ENCODE measurements around the gene FIBP. TPM values are rescaled to one million over a fixed set of nuclear protein-coding genes. Genes with fewer than 3 reads are reported as not detected.
"Not testable (repeated sequence)": the region's sequence is repeated elsewhere in the genome, so short reads cannot be mapped to it uniquely, and the experiment has no call there.

Gene FIBP
- total RNA-seq, 1 donor from 2014 or later: 67.4 TPM

DNA sequence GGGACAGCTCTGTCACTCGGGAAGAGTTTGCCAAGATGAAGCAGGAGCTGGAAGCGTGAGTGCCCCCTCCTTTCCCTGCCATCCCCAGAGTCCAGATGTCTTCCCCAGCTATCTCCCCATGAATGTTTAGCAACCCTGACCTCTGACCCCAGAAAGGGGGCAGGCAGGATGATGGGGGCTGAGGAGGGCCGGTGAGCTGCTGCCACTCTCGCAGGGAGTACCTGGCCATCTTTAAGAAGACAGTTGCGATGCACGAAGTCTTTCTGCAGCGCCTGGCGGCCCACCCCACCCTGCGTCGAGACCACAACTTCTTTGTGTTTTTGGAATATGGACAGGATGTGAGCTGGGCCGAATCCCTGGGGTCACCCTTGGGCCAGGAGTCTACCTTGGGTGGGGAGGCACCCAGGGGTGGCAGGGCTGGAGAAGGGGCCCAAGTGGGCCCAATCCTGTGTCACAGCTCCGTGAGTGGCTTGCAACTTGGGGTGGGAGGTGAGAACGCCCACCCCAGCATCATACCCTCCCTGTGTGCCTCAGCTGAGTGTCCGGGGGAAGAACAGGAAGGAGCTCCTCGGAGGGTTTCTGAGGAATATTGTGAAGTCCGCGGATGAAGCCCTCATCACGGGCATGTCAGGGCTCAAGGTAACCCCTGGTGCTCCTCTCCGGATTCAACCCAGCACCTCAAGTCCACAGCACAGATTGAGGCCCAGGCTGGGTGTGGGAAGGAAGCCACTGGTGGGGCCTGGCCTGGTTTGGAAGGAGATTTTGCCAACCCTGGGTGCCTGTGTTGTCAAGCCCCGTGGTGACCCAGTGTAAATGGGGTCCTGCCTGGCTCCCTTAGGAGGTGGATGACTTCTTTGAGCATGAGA lies 37.8 kb downstream of the FIBP start:
- peaks cover 2% of the 10 kb centered on the region for H3K4me1 ChIP-seq (ENCODE audit: insufficient read depth, low read length)
- no peaks in the 10 kb centered on the region for H3K9me3 Mint-ChIP-seq (ENCODE audit: unreplicated experiment)
- DNase-seq (ENCODE audit: low read depth) (no peak), FAIRE-seq (no peak)
- TF ChIP-seq, protein P1, sequence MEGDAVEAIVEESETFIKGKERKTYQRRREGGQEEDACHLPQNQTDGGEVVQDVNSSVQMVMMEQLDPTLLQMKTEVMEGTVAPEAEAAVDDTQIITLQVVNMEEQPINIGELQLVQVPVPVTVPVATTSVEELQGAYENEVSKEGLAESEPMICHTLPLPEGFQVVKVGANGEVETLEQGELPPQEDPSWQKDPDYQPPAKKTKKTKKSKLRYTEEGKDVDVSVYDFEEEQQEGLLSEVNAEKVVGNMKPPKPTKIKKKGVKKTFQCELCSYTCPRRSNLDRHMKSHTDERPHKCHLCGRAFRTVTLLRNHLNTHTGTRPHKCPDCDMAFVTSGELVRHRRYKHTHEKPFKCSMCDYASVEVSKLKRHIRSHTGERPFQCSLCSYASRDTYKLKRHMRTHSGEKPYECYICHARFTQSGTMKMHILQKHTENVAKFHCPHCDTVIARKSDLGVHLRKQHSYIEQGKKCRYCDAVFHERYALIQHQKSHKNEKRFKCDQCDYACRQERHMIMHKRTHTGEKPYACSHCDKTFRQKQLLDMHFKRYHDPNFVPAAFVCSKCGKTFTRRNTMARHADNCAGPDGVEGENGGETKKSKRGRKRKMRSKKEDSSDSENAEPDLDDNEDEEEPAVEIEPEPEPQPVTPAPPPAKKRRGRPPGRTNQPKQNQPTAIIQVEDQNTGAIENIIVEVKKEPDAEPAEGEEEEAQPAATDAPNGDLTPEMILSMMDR (IDR thresholded peaks at IDR 0.05; ENCODE audit: insufficient read depth, low read depth, low read length): no peak
- TF ChIP-seq EZH2 (IDR thresholded peaks at IDR 0.05; ENCODE audit: insufficient read depth, low read length): no peak
- H3K4me3 Mint-ChIP-seq (ENCODE audit: unreplicated experiment): no peak overlapping the region
- H3K36me3 ChIP-seq (ENCODE audit: insufficient read depth, low read length): peaks cover 24% of the 10 kb centered on the region
- no peaks in the 10 kb centered on the region for H3K9me3 ChIP-seq (ENCODE audit: insufficient read depth, low read depth, low read length)
- H3K36me3 Mint-ChIP-seq (ENCODE audit: low read depth, unreplicated experiment): peaks cover 32% of the 10 kb centered on the region
- H3K27ac ChIP-seq (ENCODE audit: low read depth, low read length): no peak overlapping the region
- no peaks in the 10 kb centered on the region for H3K27me3 ChIP-seq (ENCODE audit: insufficient read depth, low read length)
- no peak overlapping the region for H3K4me2 ChIP-seq (ENCODE audit: low read length)
- no peak overlapping the region for H3K4me3 ChIP-seq (ENCODE audit: insufficient read depth, low read depth, low read length)
- peaks cover 4% of the 10 kb centered on the region for H3K27me3 Mint-ChIP-seq (ENCODE audit: low read depth, unreplicated experiment)
- peaks cover 33% of the 10 kb centered on the region for H3K4me1 Mint-ChIP-seq (ENCODE audit: low read depth, unreplicated experiment)
- H3K79me2 ChIP-seq (ENCODE audit: insufficient read depth, low read length): peaks cover 25% of the 10 kb centered on the region
- H4K20me1 ChIP-seq (ENCODE audit: insufficient read depth, low read length): peaks cover 50% of the 10 kb centered on the region
- H3K9ac ChIP-seq (ENCODE audit: low read length): no peak overlapping the region
- H3K27ac Mint-ChIP-seq (ENCODE audit: unreplicated experiment): no peak overlapping the region
- H2AFZ ChIP-seq (ENCODE audit: low read depth, low read length): no peak overlapping the region

- no peak overlapping the region for H3K9ac ChIP-seq (ENCODE audit: low read length)
- peaks cover 19% of the 10 kb centered on the region for H3K79me2 ChIP-seq (ENCODE audit: insufficient read depth, low read length)
- peaks cover 30% of the 10 kb centered on the region for H3K36me3 Mint-ChIP-seq (ENCODE audit: low read depth, unreplicated experiment)
- peaks cover 43% of the 10 kb centered on the region for H4K20me1 ChIP-seq (ENCODE audit: insufficient read depth, low read length)
- no peak for TF ChIP-seq EZH2 (IDR thresholded peaks at IDR 0.05; ENCODE audit: insufficient read depth, low read length)
- TF ChIP-seq, protein P1 (IDR thresholded peaks at IDR 0.05; ENCODE audit: insufficient read depth, low read depth, low read length): no peak
- FAIRE-seq (no peak), DNase-seq (ENCODE audit: low read depth) (no peak)
- H3K27ac ChIP-seq (ENCODE audit: low read depth, low read length): no peak overlapping the region
- H3K9me3 Mint-ChIP-seq (ENCODE audit: unreplicated experiment): no peaks in the 10 kb centered on the region
- peaks cover 29% of the 10 kb centered on the region for H3K4me1 Mint-ChIP-seq (ENCODE audit: low read depth, unreplicated experiment)
- no peak overlapping the region for H3K27ac Mint-ChIP-seq (ENCODE audit: unreplicated experiment)
- no peak overlapping the region for H2AFZ ChIP-seq (ENCODE audit: low read depth, low read length)
- H3K27me3 ChIP-seq (ENCODE audit: insufficient read depth, low read length): no peaks in the 10 kb centered on the region
- H3K4me3 ChIP-seq (ENCODE audit: insufficient read depth, low read depth, low read length): no peak overlapping the region
- no peaks in the 10 kb centered on the region for H3K9me3 ChIP-seq (ENCODE audit: insufficient read depth, low read depth, low read length)
- H3K4me2 ChIP-seq (ENCODE audit: low read length): no peak overlapping the region
- H3K27me3 Mint-ChIP-seq (ENCODE audit: low read depth, unreplicated experiment): peaks cover 4% of the 10 kb centered on the region
- H3K4me1 ChIP-seq (ENCODE audit: insufficient read depth, low read length): no peaks in the 10 kb centered on the region
- peaks cover 22% of the 10 kb centered on the region for H3K36me3 ChIP-seq (ENCODE audit: insufficient read depth, low read length)
- no peak overlapping the region for H3K4me3 Mint-ChIP-seq (ENCODE audit: unreplicated experiment)
These were observed 38.5 kb downstream of the FIBP start for GRCh38 chr11:65849771-65850216.

GRCh38 chr11:65849366-65849765 lies 38.9 kb downstream of the FIBP start:
- Mint-ChIP-seq H3K4me1 (ENCODE audit: low read depth, unreplicated experiment) (peaks cover 25% of the 10 kb centered on the region), H3K27ac (ENCODE audit: unreplicated experiment) (no peak overlapping the region), H3K9me3 (ENCODE audit: unreplicated experiment) (no peaks in the 10 kb centered on the region), H3K36me3 (ENCODE audit: low read depth, unreplicated experiment) (peaks cover 26% of the 10 kb centered on the region), H3K4me3 (ENCODE audit: unreplicated experiment) (no peak overlapping the region), H3K27me3 (ENCODE audit: low read depth, unreplicated experiment) (peaks cover 4% of the 10 kb centered on the region)
- TF ChIP-seq, protein P1 (IDR thresholded peaks at IDR 0.05; ENCODE audit: insufficient read depth, low read depth, low read length): no peak
- TF ChIP-seq EZH2 (IDR thresholded peaks at IDR 0.05; ENCODE audit: insufficient read depth, low read length): no peak
- H3K4me3 ChIP-seq (ENCODE audit: insufficient read depth, low read depth, low read length): no peak overlapping the region
- H3K9me3 ChIP-seq (ENCODE audit: insufficient read depth, low read depth, low read length): no peaks in the 10 kb centered on the region
- H3K36me3 ChIP-seq (ENCODE audit: insufficient read depth, low read length): peaks cover 18% of the 10 kb centered on the region
- no peak overlapping the region for H3K4me2 ChIP-seq (ENCODE audit: low read length)
- no peak overlapping the region for H3K9ac ChIP-seq (ENCODE audit: low read length)
- no peak overlapping the region for H2AFZ ChIP-seq (ENCODE audit: low read depth, low read length)
- H3K4me1 ChIP-seq (ENCODE audit: insufficient read depth, low read length): no peaks in the 10 kb centered on the region
- no peaks in the 10 kb centered on the region for H3K27me3 ChIP-seq (ENCODE audit: insufficient read depth, low read length)
- H4K20me1 ChIP-seq (ENCODE audit: insufficient read depth, low read length): peaks cover 39% of the 10 kb centered on the region
- H3K27ac ChIP-seq (ENCODE audit: low read depth, low read length): no peak overlapping the region
- FAIRE-seq (no peak), DNase-seq (ENCODE audit: low read depth) (no peak)
- H3K79me2 ChIP-seq (ENCODE audit: insufficient read depth, low read length): peaks cover 15% of the 10 kb centered on the region

DNA sequence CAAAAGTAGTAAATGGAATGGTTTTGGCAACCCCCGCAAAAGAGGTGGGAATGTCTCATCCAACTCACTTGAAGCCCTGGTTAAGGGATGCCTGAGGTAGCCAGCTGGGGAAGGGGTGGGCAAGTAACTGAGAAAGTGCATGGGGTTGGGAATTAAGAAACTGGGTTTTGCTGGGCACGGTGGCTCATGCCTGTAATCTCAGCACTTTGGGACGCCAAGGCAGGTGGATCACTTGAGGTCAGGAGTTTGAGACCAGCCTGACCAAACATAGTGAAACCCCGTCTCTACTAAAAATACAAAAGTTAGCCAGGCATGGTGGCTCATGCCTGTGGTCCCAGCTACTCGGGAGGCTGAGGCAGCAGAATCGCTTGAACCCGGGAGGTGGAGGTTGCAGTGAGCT lies 39.6 kb downstream of the FIBP start:
- peaks cover 32% of the 10 kb centered on the region for H4K20me1 ChIP-seq (ENCODE audit: insufficient read depth, low read length)
- H3K4me1 ChIP-seq (ENCODE audit: insufficient read depth, low read length); H3K27ac Mint-ChIP-seq (ENCODE audit: unreplicated experiment); H3K27me3 ChIP-seq (ENCODE audit: insufficient read depth, low read length); H3K27me3 Mint-ChIP-seq (ENCODE audit: low read depth, unreplicated experiment); H3K4me2 ChIP-seq (ENCODE audit: low read length); H3K79me2 ChIP-seq (ENCODE audit: insufficient read depth, low read length); H3K4me3 Mint-ChIP-seq (ENCODE audit: unreplicated experiment); H3K9ac ChIP-seq (ENCODE audit: low read length); H3K4me3 ChIP-seq (ENCODE audit: insufficient read depth, low read depth, low read length); H3K27ac ChIP-seq (ENCODE audit: low read depth, low read length); H3K9me3 ChIP-seq (ENCODE audit: insufficient read depth, low read depth, low read length); H2AFZ ChIP-seq (ENCODE audit: low read depth, low read length); FAIRE-seq; H3K9me3 Mint-ChIP-seq (ENCODE audit: unreplicated experiment); DNase-seq (ENCODE audit: low read depth): not testable (repeated sequence)
- peaks cover 11% of the 10 kb centered on the region for H3K36me3 ChIP-seq (ENCODE audit: insufficient read depth, low read length)
- peaks cover 18% of the 10 kb centered on the region for H3K4me1 Mint-ChIP-seq (ENCODE audit: low read depth, unreplicated experiment)
- H3K36me3 Mint-ChIP-seq (ENCODE audit: low read depth, unreplicated experiment): peaks cover 20% of the 10 kb centered on the region
